Ascending aorta (tissue), 2 donors: ENCODE measurements around the gene FPR1. TPM values are rescaled to one million over a fixed set of nuclear protein-coding genes. Genes with fewer than 3 reads are reported as not detected.

Source experiments
- DNase-seq, 2 donors: peaks; one replicate each; pipeline ENCODE4 v3.0.0-alpha.2; 2019; ENCODE audit warnings: low spot score in 2 of 2
- H3K27ac ChIP-seq, 2 donors: fragments of 200-600 bp; sonication (generic); one replicate each; pipeline ENCODE4 v1.5.1; 2016 to 2017; ENCODE audit warnings: mild to moderate bottlenecking in 1 of 2
- H3K27me3 ChIP-seq: fragments of 200-600 bp; sonication (generic); one replicate; pipeline ENCODE4 v1.5.1; 2017
- H3K36me3 ChIP-seq, 2 donors: fragments of 200-600 bp; sonication (generic); one replicate each; pipeline ENCODE4 v1.5.1; 2016
- H3K4me1 ChIP-seq, 2 donors: fragments of 200-600 bp; sonication (generic); one replicate each; pipeline ENCODE4 v1.5.1; 2016 to 2017; ENCODE audit warnings: mild to moderate bottlenecking in 1 of 2
- H3K4me3 ChIP-seq, 2 donors: fragments of 200-600 bp; sonication (generic); one replicate each; pipeline ENCODE4 v1.5.1; 2016 to 2017; ENCODE audit warnings: mild to moderate bottlenecking in 1 of 2
- H3K9me3 ChIP-seq, 2 donors: fragments of 200-600 bp; sonication (generic); one replicate each; pipeline ENCODE4 v1.5.1; 2016
- CTCF ChIP-seq, 3 experiments: fragments of 200-600 bp in 2 of 3; fragments of 450-650 bp in 1 of 3; sonication (generic) in 2 of 3; IDR thresholded peaks; one replicate each; pipeline ENCODE4 v1.5.1; 2016 to 2019; ENCODE audit warnings: antibody characterized with exemption in 3 of 3, mild to moderate bottlenecking in 1 of 3, moderate library complexity in 1 of 3
- intact Hi-C: fragments of 100-400 bp; cut with DNase I; formaldehyde crosslinking; loops from one replicate; pipeline ENCODE4 v1.15.1; 2023
- total RNA-seq: library from RNA; depleted of rRNA; stranded (reverse); fragments of >200 nt; gene quantifications from one replicate; pipeline ENCODE4 v1.1.0, GENCODE V29; 2016

FPR1 gene
- total RNA-seq, 1 donor from 2014 or later = 7.9 TPM

GRCh38 chr19:51789061-51789795 is 37.5 kb upstream of the FPR1 start:
- Histone ChIP-seq H3K36me3 (no peaks in the 10 kb centered on the region), H3K4me3 (no peak overlapping the region), H3K4me1 (no peaks in the 10 kb centered on the region), H3K9me3 (no peaks in the 10 kb centered on the region), H3K27me3 (no peaks in the 10 kb centered on the region), H3K27ac (no peak overlapping the region)
- no peak for DNase-seq
- TF ChIP-seq CTCF (IDR thresholded peaks at IDR 0.05) = no peak
- intact Hi-C loops = no loop called here

- Histone ChIP-seq H3K4me3 (no peak overlapping the region), H3K27ac (no peak overlapping the region), H3K36me3 (no peaks in the 10 kb centered on the region), H3K27me3 (no peaks in the 10 kb centered on the region), H3K9me3 (no peaks in the 10 kb centered on the region), H3K4me1 (no peaks in the 10 kb centered on the region)
- TF ChIP-seq CTCF (IDR thresholded peaks at IDR 0.05) = no peak
- intact Hi-C loops = no loop called here
- no peak for DNase-seq
Observed at GRCh38 chr19:51788029-51788428, 36.4 kb upstream of the FPR1 start.

GRCh38 chr19:51786646-51787494 is 35.2 kb upstream of the FPR1 start:
- Histone ChIP-seq H3K4me1 (no peaks in the 10 kb centered on the region), H3K4me3 (no peak overlapping the region), H3K27ac (no peak overlapping the region), H3K36me3 (no peaks in the 10 kb centered on the region), H3K27me3 (no peaks in the 10 kb centered on the region), H3K9me3 (no peaks in the 10 kb centered on the region)
- intact Hi-C loops = no loop called here
- no peak for DNase-seq
- TF ChIP-seq CTCF (IDR thresholded peaks at IDR 0.05) = no peak

GRCh38 chr19:51784922-51785690 is 33.4 kb upstream of the FPR1 start:
- no peak for TF ChIP-seq CTCF (IDR thresholded peaks at IDR 0.05)
- Histone ChIP-seq H3K36me3 (no peaks in the 10 kb centered on the region), H3K27me3 (no peaks in the 10 kb centered on the region), H3K4me3 (no peak overlapping the region), H3K27ac (no peak overlapping the region), H3K4me1 (no peaks in the 10 kb centered on the region), H3K9me3 (no peaks in the 10 kb centered on the region)
- intact Hi-C loops = no loop called here
- peak; percentile 32 to 79 for DNase-seq

- Histone ChIP-seq H3K27me3 (no peaks in the 10 kb centered on the region), H3K36me3 (no peaks in the 10 kb centered on the region), H3K27ac (no peak overlapping the region), H3K4me3 (no peak overlapping the region), H3K4me1 (no peaks in the 10 kb centered on the region), H3K9me3 (no peaks in the 10 kb centered on the region)
- DNase-seq = no peak
- TF ChIP-seq CTCF (IDR thresholded peaks at IDR 0.05) = no peak
- intact Hi-C loops = no loop called here
Observed at GRCh38 chr19:51784109-51784785, 32.6 kb upstream of the FPR1 start.
